ENCODE measurements around the gene KCNQ1.
A peak's percentile ranks its signal among the peaks of the same experiment; 100 is the strongest.

- TF ChIP-seq CTCF (IDR thresholded peaks at IDR 0.05; ENCODE audit: low read length) (0 out of 2 replicates have a peak, but pooled peaks have one; percentile 12), EZH2 (IDR thresholded peaks at IDR 0.05; ENCODE audit: borderline replicate concordance, low read length) (no peak)
Measured at GRCh38 chr11:2526808-2527381, 82.1 kb downstream of the KCNQ1 start.
